Astrocyte of the cerebellum (primary cell): ENCODE measurements around the gene DIPK1B.
"Not testable (repeated sequence)": the region's sequence is repeated elsewhere in the genome, so short reads cannot be mapped to it uniquely, and the experiment has no call there.

Experiments used
- DNase-seq: peaks from one replicate; pipeline ENCODE4 v3.0.0-alpha.2; 2011; ENCODE audit warnings: low read depth
- H3K4me3 ChIP-seq: 2 replicates; pipeline ENCODE4 v1.5.1; 2011; ENCODE audit warnings: mild to moderate bottlenecking, low read depth, low read length, moderate library complexity
- CTCF ChIP-seq: IDR thresholded peaks from 2 replicates; pipeline ENCODE4 v1.5.1; 2012; ENCODE audit warnings: low read length, low read depth, moderate library complexity, mild to moderate bottlenecking; ENCODE audit errors: missing control alignments
- in situ Hi-C: cut with HindIII; loops from 2 replicates; pipeline ENCODE4 v1.10.0; 2017; ENCODE audit warnings: low sequenced_read_pairs

Gene DIPK1B

GRCh38 chr9:136757328-136757727 is 45.0 kb downstream of the DIPK1B start:
- no peak for DNase-seq
- in situ Hi-C loops, result no loop called here

GRCh38 chr9:136757751-136758140 is 45.4 kb downstream of the DIPK1B start:
- DNase-seq, result no peak
- TF ChIP-seq CTCF, result no peak
- no peak overlapping the region for H3K4me3 ChIP-seq
- in situ Hi-C loops, result no loop called here

More at GRCh38 chr9:136757328-136757727, 45.0 kb downstream of the DIPK1B start:
- H3K4me3 ChIP-seq, result no peak overlapping the region
- no peak for TF ChIP-seq CTCF

- in situ Hi-C loops, result no loop called here
- no peak for TF ChIP-seq CTCF
- H3K4me3 ChIP-seq, result no peak overlapping the region
- no peak for DNase-seq
These were observed 46.6 kb downstream of the DIPK1B start for GRCh38 chr9:136759001-136759400.

- in situ Hi-C loops, result no loop called here
- DNase-seq, result no peak
- no peak overlapping the region for H3K4me3 ChIP-seq
- no peak for TF ChIP-seq CTCF
These were observed 47.3 kb downstream of the DIPK1B start for GRCh38 chr9:136759436-136760325.

GRCh38 chr9:136760424-136760823 is 48.1 kb downstream of the DIPK1B start:
- DNase-seq, result no peak
- H3K4me3 ChIP-seq, result no peak overlapping the region
- no peak for TF ChIP-seq CTCF
- in situ Hi-C loops, result no loop called here

GRCh38 chr9:136760834-136761544 is 48.6 kb downstream of the DIPK1B start:
- peak; percentile 11 for DNase-seq
- H3K4me3 ChIP-seq, in situ Hi-C loops: not testable (repeated sequence)
- TF ChIP-seq CTCF, result peak; percentile 88
